ENCODE results near the gene GPC3. TPM values are rescaled to one million over a fixed set of nuclear protein-coding genes. Genes with fewer than 3 reads are reported as not detected.

GPC3 gene
- total RNA-seq, 6 experiments from 2014 or later, result 0.31 to 6.8 (median 1.8) TPM

DNA sequence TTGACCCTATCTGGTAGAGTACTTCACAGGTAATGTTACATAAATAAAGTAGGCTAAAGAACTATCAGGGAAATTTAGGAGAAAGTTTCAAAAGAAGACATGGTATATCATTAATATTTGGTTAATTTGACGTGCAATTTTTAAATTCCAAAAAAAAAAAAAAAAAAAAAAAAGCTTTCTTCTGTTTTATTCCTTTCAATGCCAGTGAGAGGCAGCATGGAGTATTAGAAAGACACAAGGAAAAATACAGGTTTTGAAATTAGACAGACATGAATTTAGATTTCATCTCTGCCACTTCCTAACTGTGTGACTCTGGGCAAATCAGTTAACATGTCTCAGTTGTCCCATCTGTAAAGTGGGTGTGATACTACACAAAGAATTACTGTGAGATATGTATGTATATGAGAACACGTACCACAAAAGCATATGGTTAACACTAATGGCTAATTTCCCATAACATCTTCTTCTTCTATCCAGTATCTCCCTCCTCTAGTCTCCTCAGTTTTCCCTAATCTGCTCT, 132.5 kb downstream of the GPC3 start:
- Histone ChIP-seq H3K4me3 (no peak overlapping the region), H3K9me3 (no peaks in the 10 kb centered on the region), H3K27ac (no peak overlapping the region), H3K36me3 (no peaks in the 10 kb centered on the region), H3K27me3 (peaks cover 0 to 17% of the 10 kb centered on the region in 2 donors), H3K4me1 (no peaks in the 10 kb centered on the region)
- DNase-seq (no peak), ATAC-seq (no peak)
- 43% methylated on average over 2 of the region's 2 CpGs for WGBS (ENCODE audit: insufficient coverage, low coverage, low lambda C conversion rate, missing lambda C conversion rate)
- TF ChIP-seq, protein P1, sequence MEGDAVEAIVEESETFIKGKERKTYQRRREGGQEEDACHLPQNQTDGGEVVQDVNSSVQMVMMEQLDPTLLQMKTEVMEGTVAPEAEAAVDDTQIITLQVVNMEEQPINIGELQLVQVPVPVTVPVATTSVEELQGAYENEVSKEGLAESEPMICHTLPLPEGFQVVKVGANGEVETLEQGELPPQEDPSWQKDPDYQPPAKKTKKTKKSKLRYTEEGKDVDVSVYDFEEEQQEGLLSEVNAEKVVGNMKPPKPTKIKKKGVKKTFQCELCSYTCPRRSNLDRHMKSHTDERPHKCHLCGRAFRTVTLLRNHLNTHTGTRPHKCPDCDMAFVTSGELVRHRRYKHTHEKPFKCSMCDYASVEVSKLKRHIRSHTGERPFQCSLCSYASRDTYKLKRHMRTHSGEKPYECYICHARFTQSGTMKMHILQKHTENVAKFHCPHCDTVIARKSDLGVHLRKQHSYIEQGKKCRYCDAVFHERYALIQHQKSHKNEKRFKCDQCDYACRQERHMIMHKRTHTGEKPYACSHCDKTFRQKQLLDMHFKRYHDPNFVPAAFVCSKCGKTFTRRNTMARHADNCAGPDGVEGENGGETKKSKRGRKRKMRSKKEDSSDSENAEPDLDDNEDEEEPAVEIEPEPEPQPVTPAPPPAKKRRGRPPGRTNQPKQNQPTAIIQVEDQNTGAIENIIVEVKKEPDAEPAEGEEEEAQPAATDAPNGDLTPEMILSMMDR (IDR thresholded peaks at IDR 0.05), result peak in 1 of 4 donors; percentile 10
- TF ChIP-seq POLR2A (IDR thresholded peaks at IDR 0.05), result no peak
- intact Hi-C loops (cut with DNase I), result no loop called here

DNA sequence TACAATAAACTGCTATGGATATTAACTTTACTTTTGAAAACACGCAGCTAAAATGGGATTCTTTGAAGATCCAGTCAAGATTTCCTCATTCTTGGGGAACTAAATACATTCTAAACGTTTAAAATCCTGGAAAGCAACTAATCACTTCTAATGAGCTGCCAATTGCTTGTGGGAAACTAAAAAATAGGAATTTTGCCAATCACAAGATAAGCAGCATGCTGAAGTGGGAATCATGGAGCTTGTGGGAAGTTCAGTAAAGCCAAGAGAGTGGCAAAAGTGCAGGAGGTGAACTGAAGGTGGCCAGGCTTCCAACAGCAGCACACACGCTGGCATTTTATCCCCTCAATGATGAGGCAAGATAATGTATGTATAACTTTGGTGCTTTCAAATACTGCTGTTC, 133.0 kb downstream of the GPC3 start:
- no peak for TF ChIP-seq POLR2A (IDR thresholded peaks at IDR 0.05)
- TF ChIP-seq, protein P1 (IDR thresholded peaks at IDR 0.05), result no peak
- intact Hi-C loops (cut with DNase I), result no loop called here
- H3K27ac ChIP-seq, result no peak overlapping the region
- H3K9me3 ChIP-seq, result no peaks in the 10 kb centered on the region
- H3K27me3 ChIP-seq, result peaks cover 0 to 21% of the 10 kb centered on the region in 2 donors
- DNase-seq (no peak), ATAC-seq (no peak)
- WGBS (ENCODE audit: insufficient coverage, low coverage, low lambda C conversion rate, missing lambda C conversion rate), result 28% methylated on average over 3 of the region's 3 CpGs
- no peak overlapping the region for H3K4me3 ChIP-seq
- H3K4me1 ChIP-seq, result no peaks in the 10 kb centered on the region
- H3K36me3 ChIP-seq, result no peaks in the 10 kb centered on the region

DNA sequence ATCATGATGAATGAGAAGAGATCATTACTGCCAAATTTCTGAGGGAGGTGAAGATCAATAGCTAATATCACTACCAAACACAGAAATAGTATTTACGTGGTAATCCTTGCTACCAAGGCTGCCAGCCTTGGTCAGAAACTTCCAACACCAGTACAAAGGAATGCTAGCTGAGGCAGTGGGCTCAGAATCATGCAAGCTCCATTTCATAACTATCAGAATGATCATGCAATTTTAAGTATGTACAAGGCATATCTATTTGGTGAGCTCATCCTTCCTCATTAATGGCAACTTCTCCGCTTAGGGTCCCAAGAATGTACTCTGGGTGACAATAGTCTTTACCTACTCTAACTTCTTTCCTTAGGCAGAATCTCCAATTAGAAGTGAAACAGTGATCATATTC, 135.0 kb downstream of the GPC3 start:
- peaks cover 0 to 15% of the 10 kb centered on the region in 2 donors for H3K27me3 ChIP-seq
- intact Hi-C loops (cut with DNase I), result no loop called here
- TF ChIP-seq, protein P1 (IDR thresholded peaks at IDR 0.05), result no peak
- TF ChIP-seq POLR2A (IDR thresholded peaks at IDR 0.05), result no peak
- no peak for DNase-seq
- ATAC-seq, result no peak
- WGBS (ENCODE audit: insufficient coverage, low coverage, low lambda C conversion rate, missing lambda C conversion rate), result 60% methylated on average over 2 of the region's 2 CpGs
- H3K36me3 ChIP-seq, result no peaks in the 10 kb centered on the region
- H3K27ac ChIP-seq, result no peak overlapping the region
- H3K4me3 ChIP-seq, result no peak overlapping the region
- H3K9me3 ChIP-seq, result no peaks in the 10 kb centered on the region
- H3K4me1 ChIP-seq, result no peaks in the 10 kb centered on the region

DNA sequence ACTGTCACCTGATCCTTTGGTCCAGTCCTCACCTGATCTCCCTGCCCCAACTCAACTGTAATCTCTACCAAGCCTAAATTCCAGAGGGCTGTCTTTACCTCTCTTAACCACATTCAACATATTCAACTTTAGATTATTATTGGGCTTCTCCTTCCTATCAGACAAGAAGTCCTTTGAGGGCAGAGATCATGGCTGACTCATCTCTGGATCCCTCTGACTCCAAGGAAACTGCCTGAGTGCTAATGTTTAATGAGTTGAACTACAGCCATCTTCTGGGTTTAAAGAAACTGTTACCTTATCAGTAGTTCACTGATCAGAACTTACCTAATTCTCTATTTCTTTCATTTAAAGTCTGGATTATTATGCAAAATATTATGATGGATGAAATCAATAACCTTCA, 135.7 kb downstream of the GPC3 start:
- no peaks in the 10 kb centered on the region for H3K9me3 ChIP-seq
- H3K27me3 ChIP-seq, result peaks cover 0 to 15% of the 10 kb centered on the region in 2 donors
- no peaks in the 10 kb centered on the region for H3K36me3 ChIP-seq
- H3K4me3 ChIP-seq, result no peak overlapping the region
- intact Hi-C loops (cut with DNase I), result no loop called here
- DNase-seq (no peak), ATAC-seq (no peak)
- no peaks in the 10 kb centered on the region for H3K4me1 ChIP-seq
- TF ChIP-seq POLR2A (IDR thresholded peaks at IDR 0.05), result no peak
- TF ChIP-seq, protein P1 (IDR thresholded peaks at IDR 0.05), result no peak
- no peak overlapping the region for H3K27ac ChIP-seq

Measured in right lobe of liver (tissue), 6 donors.